ENCODE data around the gene RIT2.

Gene RIT2

DNA sequence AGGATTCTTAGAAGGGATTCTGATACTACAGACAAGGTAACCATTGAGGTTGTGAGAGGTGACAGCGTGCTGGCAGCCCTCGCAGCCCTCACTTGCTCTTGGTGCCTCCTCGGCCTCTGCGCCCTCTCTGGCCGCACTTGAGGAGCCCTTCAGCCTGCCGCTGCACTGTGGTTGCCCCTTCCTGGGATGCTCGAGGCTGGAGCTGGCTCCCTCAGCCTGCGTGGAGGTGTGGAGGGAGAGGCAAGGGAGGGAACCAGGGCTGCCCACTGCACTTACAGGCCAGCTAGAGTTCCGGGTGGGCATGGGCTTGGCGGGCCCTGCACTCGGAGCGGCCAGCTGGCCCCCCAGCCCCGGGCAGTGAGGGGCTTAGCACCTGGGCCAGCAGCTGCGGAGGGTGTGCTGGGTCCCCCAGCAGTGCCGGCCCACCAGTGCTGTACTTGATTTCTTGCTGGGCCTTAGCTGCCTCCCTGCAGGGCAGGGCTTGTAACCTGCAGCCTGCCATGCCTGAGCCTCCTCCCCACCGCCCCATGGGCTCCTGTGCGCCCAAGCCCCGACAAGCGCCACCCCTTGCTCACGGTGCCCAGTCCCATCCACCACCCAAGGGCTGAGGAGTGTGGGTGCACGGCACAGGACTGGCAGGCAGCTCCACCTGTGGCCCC lies 23.9 kb upstream of the RIT2 start (continued):
- TF ChIP-seq ZNF433 (tag by site-specific recombination; IDR thresholded peaks at IDR 0.05; ENCODE audit: low read depth) (no peak), EGR2 (tag by site-specific recombination; IDR thresholded peaks at IDR 0.05; ENCODE audit: low read depth) (no peak), ZNF555 (tag by site-specific recombination; conservative IDR thresholded peaks at IDR 0.05) (no peak), ZNF670 (tag by site-specific recombination; IDR thresholded peaks at IDR 0.05; ENCODE audit: low read depth) (no peak), ZNF600 (tag by site-specific recombination; IDR thresholded peaks at IDR 0.05) (no peak), IKZF3 (tag by site-specific recombination; IDR thresholded peaks at IDR 0.05) (no peak), REPIN1 (tag by site-specific recombination; IDR thresholded peaks at IDR 0.05; ENCODE audit: low read depth) (no peak), ZNF747 (tag by site-specific recombination; IDR thresholded peaks at IDR 0.05) (no peak), GLI2 (tag by site-specific recombination; IDR thresholded peaks at IDR 0.05; ENCODE audit: borderline replicate concordance, low read depth) (no peak), ZNF174 (tag by site-specific recombination; IDR thresholded peaks at IDR 0.05) (no peak)
- TF ChIP-seq, protein P1, sequence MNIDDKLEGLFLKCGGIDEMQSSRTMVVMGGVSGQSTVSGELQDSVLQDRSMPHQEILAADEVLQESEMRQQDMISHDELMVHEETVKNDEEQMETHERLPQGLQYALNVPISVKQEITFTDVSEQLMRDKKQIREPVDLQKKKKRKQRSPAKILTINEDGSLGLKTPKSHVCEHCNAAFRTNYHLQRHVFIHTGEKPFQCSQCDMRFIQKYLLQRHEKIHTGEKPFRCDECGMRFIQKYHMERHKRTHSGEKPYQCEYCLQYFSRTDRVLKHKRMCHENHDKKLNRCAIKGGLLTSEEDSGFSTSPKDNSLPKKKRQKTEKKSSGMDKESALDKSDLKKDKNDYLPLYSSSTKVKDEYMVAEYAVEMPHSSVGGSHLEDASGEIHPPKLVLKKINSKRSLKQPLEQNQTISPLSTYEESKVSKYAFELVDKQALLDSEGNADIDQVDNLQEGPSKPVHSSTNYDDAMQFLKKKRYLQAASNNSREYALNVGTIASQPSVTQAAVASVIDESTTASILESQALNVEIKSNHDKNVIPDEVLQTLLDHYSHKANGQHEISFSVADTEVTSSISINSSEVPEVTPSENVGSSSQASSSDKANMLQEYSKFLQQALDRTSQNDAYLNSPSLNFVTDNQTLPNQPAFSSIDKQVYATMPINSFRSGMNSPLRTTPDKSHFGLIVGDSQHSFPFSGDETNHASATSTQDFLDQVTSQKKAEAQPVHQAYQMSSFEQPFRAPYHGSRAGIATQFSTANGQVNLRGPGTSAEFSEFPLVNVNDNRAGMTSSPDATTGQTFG (tag by site-specific recombination; IDR thresholded peaks at IDR 0.05; ENCODE audit: borderline replicate concordance), result no peak
- TF ChIP-seq, protein P2, sequence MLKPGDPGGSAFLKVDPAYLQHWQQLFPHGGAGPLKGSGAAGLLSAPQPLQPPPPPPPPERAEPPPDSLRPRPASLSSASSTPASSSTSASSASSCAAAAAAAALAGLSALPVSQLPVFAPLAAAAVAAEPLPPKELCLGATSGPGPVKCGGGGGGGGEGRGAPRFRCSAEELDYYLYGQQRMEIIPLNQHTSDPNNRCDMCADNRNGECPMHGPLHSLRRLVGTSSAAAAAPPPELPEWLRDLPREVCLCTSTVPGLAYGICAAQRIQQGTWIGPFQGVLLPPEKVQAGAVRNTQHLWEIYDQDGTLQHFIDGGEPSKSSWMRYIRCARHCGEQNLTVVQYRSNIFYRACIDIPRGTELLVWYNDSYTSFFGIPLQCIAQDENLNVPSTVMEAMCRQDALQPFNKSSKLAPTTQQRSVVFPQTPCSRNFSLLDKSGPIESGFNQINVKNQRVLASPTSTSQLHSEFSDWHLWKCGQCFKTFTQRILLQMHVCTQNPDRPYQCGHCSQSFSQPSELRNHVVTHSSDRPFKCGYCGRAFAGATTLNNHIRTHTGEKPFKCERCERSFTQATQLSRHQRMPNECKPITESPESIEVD (tag by site-specific recombination; IDR thresholded peaks at IDR 0.05), result no peak

DNA sequence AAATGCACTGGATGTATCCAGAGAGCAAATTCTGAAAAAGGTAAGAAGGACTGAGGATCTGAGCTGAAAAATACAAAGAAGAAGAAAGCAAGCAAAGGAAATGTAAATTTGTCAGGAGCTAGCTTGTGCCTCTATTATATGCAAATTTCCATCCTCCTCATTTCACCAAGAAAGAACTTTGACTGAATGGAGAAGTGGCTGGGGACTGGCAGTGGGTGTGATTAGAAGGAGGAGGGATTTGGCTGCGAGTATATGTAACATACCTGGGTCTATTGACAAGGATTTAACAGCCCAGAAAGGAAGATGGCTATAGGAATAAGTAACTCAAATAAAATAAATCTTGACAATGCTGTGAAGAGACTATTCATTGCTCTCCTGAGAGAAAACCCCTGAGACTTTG lies 19.4 kb upstream of the RIT2 start:
- H3K4me3 ChIP-seq (ENCODE audit: low read depth, low read length), result no peak overlapping the region
- TF ChIP-seq ZNF175 (tag by site-specific recombination; IDR thresholded peaks at IDR 0.05), result no peak
- TF ChIP-seq, protein P3, sequence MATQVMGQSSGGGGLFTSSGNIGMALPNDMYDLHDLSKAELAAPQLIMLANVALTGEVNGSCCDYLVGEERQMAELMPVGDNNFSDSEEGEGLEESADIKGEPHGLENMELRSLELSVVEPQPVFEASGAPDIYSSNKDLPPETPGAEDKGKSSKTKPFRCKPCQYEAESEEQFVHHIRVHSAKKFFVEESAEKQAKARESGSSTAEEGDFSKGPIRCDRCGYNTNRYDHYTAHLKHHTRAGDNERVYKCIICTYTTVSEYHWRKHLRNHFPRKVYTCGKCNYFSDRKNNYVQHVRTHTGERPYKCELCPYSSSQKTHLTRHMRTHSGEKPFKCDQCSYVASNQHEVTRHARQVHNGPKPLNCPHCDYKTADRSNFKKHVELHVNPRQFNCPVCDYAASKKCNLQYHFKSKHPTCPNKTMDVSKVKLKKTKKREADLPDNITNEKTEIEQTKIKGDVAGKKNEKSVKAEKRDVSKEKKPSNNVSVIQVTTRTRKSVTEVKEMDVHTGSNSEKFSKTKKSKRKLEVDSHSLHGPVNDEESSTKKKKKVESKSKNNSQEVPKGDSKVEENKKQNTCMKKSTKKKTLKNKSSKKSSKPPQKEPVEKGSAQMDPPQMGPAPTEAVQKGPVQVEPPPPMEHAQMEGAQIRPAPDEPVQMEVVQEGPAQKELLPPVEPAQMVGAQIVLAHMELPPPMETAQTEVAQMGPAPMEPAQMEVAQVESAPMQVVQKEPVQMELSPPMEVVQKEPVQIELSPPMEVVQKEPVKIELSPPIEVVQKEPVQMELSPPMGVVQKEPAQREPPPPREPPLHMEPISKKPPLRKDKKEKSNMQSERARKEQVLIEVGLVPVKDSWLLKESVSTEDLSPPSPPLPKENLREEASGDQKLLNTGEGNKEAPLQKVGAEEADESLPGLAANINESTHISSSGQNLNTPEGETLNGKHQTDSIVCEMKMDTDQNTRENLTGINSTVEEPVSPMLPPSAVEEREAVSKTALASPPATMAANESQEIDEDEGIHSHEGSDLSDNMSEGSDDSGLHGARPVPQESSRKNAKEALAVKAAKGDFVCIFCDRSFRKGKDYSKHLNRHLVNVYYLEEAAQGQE (tag by site-specific recombination; IDR thresholded peaks at IDR 0.05), result no peak
- no peak for TF ChIP-seq ZNF202 (tag by site-specific recombination; IDR thresholded peaks at IDR 0.05; ENCODE audit: borderline replicate concordance)
- no peak for TF ChIP-seq ZFP37 (tag by site-specific recombination; IDR thresholded peaks at IDR 0.05)
- no peak for TF ChIP-seq ZNF501 (tag by site-specific recombination; IDR thresholded peaks at IDR 0.05)
- no peak for TF ChIP-seq ZNF133 (tag by site-specific recombination; IDR thresholded peaks at IDR 0.05)
- TF ChIP-seq ZNF558 (tag by site-specific recombination; IDR thresholded peaks at IDR 0.05), result no peak
- TF ChIP-seq, protein P4, sequence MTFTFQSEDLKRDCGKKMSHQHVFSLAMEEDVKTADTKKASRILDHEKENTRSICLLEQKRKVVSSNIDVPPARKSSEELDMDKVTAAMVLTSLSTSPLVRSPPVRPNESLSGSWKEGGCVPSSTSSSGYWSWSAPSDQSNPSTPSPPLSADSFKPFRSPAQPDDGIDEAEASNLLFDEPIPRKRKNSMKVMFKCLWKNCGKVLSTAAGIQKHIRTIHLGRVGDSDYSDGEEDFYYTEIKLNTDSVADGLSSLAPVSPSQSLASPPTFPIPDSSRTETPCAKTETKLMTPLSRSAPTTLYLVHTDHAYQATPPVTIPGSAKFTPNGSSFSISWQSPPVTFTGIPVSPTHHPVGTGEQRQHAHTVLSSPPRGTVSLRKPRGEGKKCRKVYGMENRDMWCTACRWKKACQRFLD (tag by site-specific recombination; IDR thresholded peaks at IDR 0.05), result no peak
- no peaks in the 10 kb centered on the region for H3K36me3 ChIP-seq (ENCODE audit: control insufficient read depth in 2 of 2, insufficient read depth in 1 of 2, low read length in 2 of 2)
- no peak overlapping the region for H3K27ac ChIP-seq (ENCODE audit: extremely low read depth, low read depth, low read length)
- ChIA-PET POLR2A (no interaction called here), CTCF (interaction anchor here (0.6 kb wide), 1 partner anchor 13 kb away, joined by 6 read pairs; no protein-coding TSS in a partner anchor)
- no peaks in the 10 kb centered on the region for H3K4me1 ChIP-seq (ENCODE audit: control insufficient read depth, insufficient read depth, low read length)
- no peaks in the 10 kb centered on the region for H3K9me3 ChIP-seq (ENCODE audit: control insufficient read depth, insufficient read depth, low read depth, low read length)
